HEK293 (cell line): ENCODE measurements around the gene CHRD.
A peak's percentile ranks its signal among the peaks of the same experiment; 100 is the strongest.

ENCODE experiments used
- CTCF ChIA-PET: fragments of 350-600 bp; formaldehyde crosslinking; extraction: SDS; loops from one replicate; lab custom pipeline; 2021; ENCODE audit warnings: antibody characterized with exemption; lab: Yijun Ruan, JAX
- POLR2A ChIA-PET: fragments of 300-600 bp; formaldehyde crosslinking; extraction: SDS; loops from one replicate; lab custom pipeline; 2020; ENCODE audit warnings: antibody characterized with exemption, inconsistent platforms; lab: Yijun Ruan, JAX
- H3K27ac ChIP-seq: fragments of 200-500 bp; sonication (Bioruptor generic); 2 replicates; pipeline ENCODE4 v1.5.1; 2014; ENCODE audit warnings: low read depth, low read length, control low read depth, inconsistent platforms; ENCODE audit errors: extremely low read depth
- H3K36me3 ChIP-seq, 2 experiments: fragments of 200-500 bp in 1 of 2; sonication (Bioruptor generic) in 1 of 2; 1 replicate in 1 of 2; 2 replicates in 1 of 2; pipeline ENCODE4 v1.5.1; 2014 to 2017; ENCODE audit warnings: inconsistent platforms in 2 of 2, low read length in 2 of 2; ENCODE audit not compliant: control insufficient read depth in 2 of 2, insufficient read depth in 1 of 2
- H3K4me1 ChIP-seq: fragments of 200-500 bp; sonication (Bioruptor generic); 2 replicates; pipeline ENCODE4 v1.5.1; 2014; ENCODE audit warnings: mild to moderate bottlenecking, low read length, inconsistent platforms; ENCODE audit not compliant: control insufficient read depth, insufficient read depth
- H3K4me3 ChIP-seq: 2 replicates; pipeline ENCODE4 v1.5.1; 2011; ENCODE audit warnings: low read depth, mild to moderate bottlenecking, control low read depth, low read length, moderate library complexity
- H3K9me3 ChIP-seq: fragments of 200-500 bp; sonication (Bioruptor generic); 2 replicates; pipeline ENCODE4 v1.5.1; 2014; ENCODE audit warnings: low read depth, low read length, inconsistent platforms; ENCODE audit not compliant: control insufficient read depth, insufficient read depth
- GLIS1 ChIP-seq: fragments of 450-650 bp; formaldehyde crosslinking; IDR thresholded peaks from 2 replicates; pipeline ENCODE4 v1.5.1; 2016; ENCODE audit warnings: missing biosample characterization, missing genetic modification characterization
- GLIS2 ChIP-seq: fragments of 450-650 bp; formaldehyde crosslinking; IDR thresholded peaks from 2 replicates; pipeline ENCODE4 v1.5.1; 2016; ENCODE audit warnings: missing biosample characterization, missing genetic modification characterization
- HOXC10 ChIP-seq: sonication (generic); formaldehyde crosslinking; IDR thresholded peaks from 2 replicates; pipeline ENCODE4 v1.8.1; 2023; ENCODE audit warnings: mild to moderate bottlenecking, missing genetic modification reagents
- KLF1 ChIP-seq: fragments of 450-650 bp; formaldehyde crosslinking; IDR thresholded peaks from 2 replicates; pipeline ENCODE4 v1.5.1; 2016; ENCODE audit warnings: missing biosample characterization, missing genetic modification characterization
- KLF7 ChIP-seq: fragments of 450-650 bp; formaldehyde crosslinking; IDR thresholded peaks from 2 replicates; pipeline ENCODE4 v1.5.1; 2016; ENCODE audit warnings: missing biosample characterization, missing genetic modification characterization, borderline replicate concordance
- KLF8 ChIP-seq: fragments of 450-650 bp; formaldehyde crosslinking; IDR thresholded peaks from 2 replicates; pipeline ENCODE4 v1.5.1; 2016; ENCODE audit warnings: missing biosample characterization, missing genetic modification characterization
- TRIM28 ChIP-seq: IDR thresholded peaks from 2 replicates; pipeline ENCODE4 v1.6.1; 2011; ENCODE audit warnings: low read length, control low read depth, borderline replicate concordance
- ZBTB1 ChIP-seq: fragments of 450-650 bp; formaldehyde crosslinking; IDR thresholded peaks from 2 replicates; pipeline ENCODE4 v1.5.1; 2016; ENCODE audit warnings: missing biosample characterization, missing genetic modification characterization
- ZBTB10 ChIP-seq: fragments of 450-650 bp; formaldehyde crosslinking; IDR thresholded peaks from 2 replicates; pipeline ENCODE4 v1.5.1; 2016; ENCODE audit warnings: missing biosample characterization, missing genetic modification characterization
- ZBTB17 ChIP-seq: fragments of 450-650 bp; formaldehyde crosslinking; IDR thresholded peaks from 2 replicates; pipeline ENCODE4 v1.5.1; 2016; ENCODE audit warnings: missing biosample characterization, missing genetic modification characterization
- ZFP3 ChIP-seq: fragments of 450-650 bp; formaldehyde crosslinking; IDR thresholded peaks from 2 replicates; pipeline ENCODE4 v1.5.1; 2016; ENCODE audit warnings: low read depth, missing biosample characterization, missing genetic modification characterization
- ZFP37 ChIP-seq: fragments of 450-650 bp; formaldehyde crosslinking; IDR thresholded peaks from 2 replicates; pipeline ENCODE4 v1.5.1; 2016; ENCODE audit warnings: missing biosample characterization, missing genetic modification characterization
- ZNF121 ChIP-seq: fragments of 450-650 bp; formaldehyde crosslinking; IDR thresholded peaks from 2 replicates; pipeline ENCODE4 v1.5.1; 2016; ENCODE audit warnings: missing biosample characterization, missing genetic modification characterization
- ZNF132 ChIP-seq: fragments of 450-650 bp; formaldehyde crosslinking; IDR thresholded peaks from 2 replicates; pipeline ENCODE4 v1.5.1; 2017; ENCODE audit warnings: missing biosample characterization, missing genetic modification characterization, borderline replicate concordance
- ZNF19 ChIP-seq: fragments of 450-650 bp; formaldehyde crosslinking; IDR thresholded peaks from 2 replicates; pipeline ENCODE4; 2016; ENCODE audit warnings: missing biosample characterization, missing genetic modification characterization, low read depth
- ZNF274 ChIP-seq, 2 experiments: fragments of 200-500 bp in 1 of 2; fragments of 450-650 bp in 1 of 2; sonication (Bioruptor generic) in 1 of 2; formaldehyde crosslinking in 1 of 2; IDR thresholded peaks; 2 replicates each; pipeline versions ENCODE4 v1.5.1 to v1.6.1; 2014 to 2016; ENCODE audit warnings: borderline replicate concordance in 1 of 2, inconsistent platforms in 1 of 2, low read length in 1 of 2, missing biosample characterization in 1 of 2, missing genetic modification characterization in 1 of 2
- ZNF416 ChIP-seq: fragments of 450-650 bp; formaldehyde crosslinking; IDR thresholded peaks from 2 replicates; pipeline ENCODE4 v1.5.1; 2016; ENCODE audit warnings: missing biosample characterization, missing genetic modification characterization
- ZNF423 ChIP-seq: fragments of 450-650 bp; formaldehyde crosslinking; IDR thresholded peaks from 2 replicates; pipeline ENCODE4 v1.5.1; 2016; ENCODE audit warnings: missing biosample characterization, missing genetic modification characterization
- ZNF48 ChIP-seq: fragments of 450-650 bp; formaldehyde crosslinking; IDR thresholded peaks from 2 replicates; pipeline ENCODE4 v1.5.1; 2016; ENCODE audit warnings: missing biosample characterization, missing genetic modification characterization
- ZNF654 ChIP-seq: fragments of 450-650 bp; formaldehyde crosslinking; IDR thresholded peaks from 2 replicates; pipeline ENCODE4 v1.5.1; 2016; ENCODE audit warnings: low read depth, missing biosample characterization, missing genetic modification characterization
- ZNF660 ChIP-seq: fragments of 450-650 bp; IDR thresholded peaks from 2 replicates; pipeline ENCODE4 v1.5.1; 2018; ENCODE audit warnings: missing biosample characterization, mild to moderate bottlenecking, missing genetic modification characterization
- ZNF76 ChIP-seq: fragments of 450-650 bp; formaldehyde crosslinking; IDR thresholded peaks from 2 replicates; pipeline ENCODE4; 2016; ENCODE audit warnings: low read depth, missing biosample characterization, missing genetic modification characterization, borderline replicate concordance
- ZNF791 ChIP-seq: fragments of 450-650 bp; formaldehyde crosslinking; IDR thresholded peaks from 2 replicates; pipeline ENCODE4 v1.5.1; 2016; ENCODE audit warnings: missing biosample characterization, missing genetic modification characterization
- ZNF843 ChIP-seq: fragments of 450-650 bp; formaldehyde crosslinking; IDR thresholded peaks from 2 replicates; pipeline ENCODE4 v1.5.1; 2016; ENCODE audit warnings: missing biosample characterization, missing genetic modification characterization
- ZSCAN23 ChIP-seq: fragments of 450-650 bp; formaldehyde crosslinking; IDR thresholded peaks from 2 replicates; pipeline ENCODE4 v1.5.1; 2016; ENCODE audit warnings: missing biosample characterization, missing genetic modification characterization
- ZSCAN30 ChIP-seq: fragments of 450-650 bp; IDR thresholded peaks from 2 replicates; pipeline ENCODE4 v1.5.1; 2018; ENCODE audit warnings: missing biosample characterization, mild to moderate bottlenecking, missing genetic modification characterization, moderate library complexity
- TF ChIP-seq, protein P1 (sequence below): fragments of 450-650 bp; formaldehyde crosslinking; IDR thresholded peaks from 2 replicates; pipeline ENCODE4 v1.5.1; 2016; ENCODE audit warnings: missing biosample characterization, missing genetic modification characterization
- TF ChIP-seq, protein P2 (sequence below): fragments of 450-650 bp; formaldehyde crosslinking; IDR thresholded peaks from 2 replicates; pipeline ENCODE4 v1.5.1; 2016; ENCODE audit warnings: missing biosample characterization, missing genetic modification characterization
- TF ChIP-seq, protein P3 (sequence below): fragments of 450-650 bp; formaldehyde crosslinking; IDR thresholded peaks from 2 replicates; pipeline ENCODE4 v1.5.1; 2016; ENCODE audit warnings: missing biosample characterization, missing genetic modification characterization

CHRD gene

DNA sequence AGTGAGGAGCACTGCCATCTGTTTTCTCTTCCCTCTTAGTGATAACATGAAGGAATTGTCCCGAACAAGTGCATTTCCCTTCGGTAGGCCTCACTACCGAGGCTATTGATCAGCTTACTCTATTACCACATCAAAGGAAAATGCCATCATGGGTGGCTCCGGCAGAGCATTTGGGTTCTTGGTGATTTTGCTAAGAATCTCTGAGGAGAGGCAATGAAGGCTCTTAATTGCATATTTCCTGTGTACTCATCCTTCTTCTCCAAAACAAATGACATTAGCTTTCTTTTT is 35.3 kb downstream of the CHRD start (continued):
- TF ChIP-seq ZNF791 (tag by site-specific recombination) (no peak), ZNF132 (tag by site-specific recombination) (no peak), ZSCAN23 (tag by site-specific recombination) (no peak), ZNF19 (tag by site-specific recombination) (no peak), KLF7 (no peak)
- TF ChIP-seq, all 188 proteins: peak for 0

GRCh38 chr3:184417619-184418327 is 37.9 kb downstream of the CHRD start:
- Histone ChIP-seq H3K27ac (no peak overlapping the region), H3K36me3 (no peaks in the 10 kb centered on the region), H3K4me1 (no peaks in the 10 kb centered on the region), H3K9me3 (no peaks in the 10 kb centered on the region), H3K4me3 (no peak overlapping the region)
- ChIA-PET POLR2A (interaction anchor here (1.0 kb wide), 1 partner anchor 96 kb away, joined by 4 read pairs; no protein-coding TSS in a partner anchor), CTCF (interaction anchor here (0.6 to 1.7 kb wide), 10 partner anchors 10 to 128 kb away, joined by 3 to 9 read pairs (median 4); no protein-coding TSS in a partner anchor)
- TF ChIP-seq ZNF660 (tag by site-specific recombination): 0 out of 2 replicates have a peak, but pooled peaks have one; percentile 17
- no peak for TF ChIP-seq ZNF843 (tag by site-specific recombination)
- 0 out of 2 replicates have a peak, but pooled peaks have one; percentile 29 for TF ChIP-seq KLF8 (tag by site-specific recombination)
- TF ChIP-seq ZNF423 (tag by site-specific recombination): peak; percentile 78
- TF ChIP-seq ZNF48 (tag by site-specific recombination): no peak
- TF ChIP-seq ZSCAN30 (tag by site-specific recombination): peak; percentile 57; the same call in 1 of the 2 replicates
- peak; percentile 88 for TF ChIP-seq ZNF121 (tag by site-specific recombination)
- TF ChIP-seq ZBTB10 (tag by site-specific recombination): peak; percentile 94
- no peak for TF ChIP-seq HOXC10 (CRISPR knock-in tag)
- peak; percentile 60 for TF ChIP-seq ZNF654 (tag by site-specific recombination)
- TF ChIP-seq ZNF416 (tag by site-specific recombination): no peak
- TF ChIP-seq GLIS2: peak; percentile 73
- TF ChIP-seq TRIM28: no peak
- peak; percentile 55; the same call in 1 of the 2 replicates for TF ChIP-seq ZNF76 (tag by site-specific recombination)
- TF ChIP-seq ZBTB1: no peak
- TF ChIP-seq, protein P1, sequence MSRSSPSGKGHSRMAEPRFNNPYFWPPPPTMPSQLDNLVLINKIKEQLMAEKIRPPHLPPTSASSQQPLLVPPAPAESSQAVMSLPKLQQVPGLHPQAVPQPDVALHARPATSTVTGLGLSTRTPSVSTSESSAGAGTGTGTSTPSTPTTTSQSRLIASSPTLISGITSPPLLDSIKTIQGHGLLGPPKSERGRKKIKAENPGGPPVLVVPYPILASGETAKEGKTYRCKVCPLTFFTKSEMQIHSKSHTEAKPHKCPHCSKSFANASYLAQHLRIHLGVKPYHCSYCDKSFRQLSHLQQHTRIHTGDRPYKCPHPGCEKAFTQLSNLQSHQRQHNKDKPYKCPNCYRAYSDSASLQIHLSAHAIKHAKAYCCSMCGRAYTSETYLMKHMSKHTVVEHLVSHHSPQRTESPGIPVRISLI (tag by site-specific recombination): peak; percentile 78; the same call in 1 of the 2 replicates
- TF ChIP-seq ZNF274 (IDR thresholded peaks at IDR 0.05; ENCODE audit: low read length): no peak
- TF ChIP-seq ZNF274 (tag by site-specific recombination; IDR thresholded peaks at IDR 0.05; ENCODE audit: borderline replicate concordance): no peak
- TF ChIP-seq, protein P2, sequence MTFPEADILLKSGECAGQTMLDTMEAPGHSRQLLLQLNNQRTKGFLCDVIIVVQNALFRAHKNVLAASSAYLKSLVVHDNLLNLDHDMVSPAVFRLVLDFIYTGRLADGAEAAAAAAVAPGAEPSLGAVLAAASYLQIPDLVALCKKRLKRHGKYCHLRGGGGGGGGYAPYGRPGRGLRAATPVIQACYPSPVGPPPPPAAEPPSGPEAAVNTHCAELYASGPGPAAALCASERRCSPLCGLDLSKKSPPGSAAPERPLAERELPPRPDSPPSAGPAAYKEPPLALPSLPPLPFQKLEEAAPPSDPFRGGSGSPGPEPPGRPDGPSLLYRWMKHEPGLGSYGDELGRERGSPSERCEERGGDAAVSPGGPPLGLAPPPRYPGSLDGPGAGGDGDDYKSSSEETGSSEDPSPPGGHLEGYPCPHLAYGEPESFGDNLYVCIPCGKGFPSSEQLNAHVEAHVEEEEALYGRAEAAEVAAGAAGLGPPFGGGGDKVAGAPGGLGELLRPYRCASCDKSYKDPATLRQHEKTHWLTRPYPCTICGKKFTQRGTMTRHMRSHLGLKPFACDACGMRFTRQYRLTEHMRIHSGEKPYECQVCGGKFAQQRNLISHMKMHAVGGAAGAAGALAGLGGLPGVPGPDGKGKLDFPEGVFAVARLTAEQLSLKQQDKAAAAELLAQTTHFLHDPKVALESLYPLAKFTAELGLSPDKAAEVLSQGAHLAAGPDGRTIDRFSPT: peak; percentile 92
- TF ChIP-seq, protein P3, sequence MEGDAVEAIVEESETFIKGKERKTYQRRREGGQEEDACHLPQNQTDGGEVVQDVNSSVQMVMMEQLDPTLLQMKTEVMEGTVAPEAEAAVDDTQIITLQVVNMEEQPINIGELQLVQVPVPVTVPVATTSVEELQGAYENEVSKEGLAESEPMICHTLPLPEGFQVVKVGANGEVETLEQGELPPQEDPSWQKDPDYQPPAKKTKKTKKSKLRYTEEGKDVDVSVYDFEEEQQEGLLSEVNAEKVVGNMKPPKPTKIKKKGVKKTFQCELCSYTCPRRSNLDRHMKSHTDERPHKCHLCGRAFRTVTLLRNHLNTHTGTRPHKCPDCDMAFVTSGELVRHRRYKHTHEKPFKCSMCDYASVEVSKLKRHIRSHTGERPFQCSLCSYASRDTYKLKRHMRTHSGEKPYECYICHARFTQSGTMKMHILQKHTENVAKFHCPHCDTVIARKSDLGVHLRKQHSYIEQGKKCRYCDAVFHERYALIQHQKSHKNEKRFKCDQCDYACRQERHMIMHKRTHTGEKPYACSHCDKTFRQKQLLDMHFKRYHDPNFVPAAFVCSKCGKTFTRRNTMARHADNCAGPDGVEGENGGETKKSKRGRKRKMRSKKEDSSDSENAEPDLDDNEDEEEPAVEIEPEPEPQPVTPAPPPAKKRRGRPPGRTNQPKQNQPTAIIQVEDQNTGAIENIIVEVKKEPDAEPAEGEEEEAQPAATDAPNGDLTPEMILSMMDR (tag by site-specific recombination): peak; percentile 74
- no peak for TF ChIP-seq ZFP3 (tag by site-specific recombination)
- TF ChIP-seq ZFP37: no peak
- TF ChIP-seq GLIS1 (tag by site-specific recombination): peak; percentile 40; the same call in 1 of the 2 replicates
- TF ChIP-seq ZBTB17 (tag by site-specific recombination): peak; percentile 42; the same call in 1 of the 2 replicates
- peak; percentile 21; the same call in 1 of the 2 replicates for TF ChIP-seq KLF1
